GM13977 (cell line): Measurements from ENCODE around the gene TENM3.
"Not testable (repeated sequence)": the region's sequence is repeated elsewhere in the genome, so short reads cannot be mapped to it uniquely, and the experiment has no call there.

Experiments used
- DNase-seq: peaks from one replicate; pipeline ENCODE4 v3.0.0; 2012; ENCODE audit warnings: low spot score
- CTCF ChIP-seq: IDR thresholded peaks from 2 replicates; pipeline ENCODE4 v1.5.1; 2012; ENCODE audit warnings: mild to moderate bottlenecking, control low read depth; ENCODE audit not compliant: insufficient read depth; ENCODE audit errors: extremely low read depth, missing control alignments
- in situ Hi-C: fragments of 300-500 bp; cut with MboI; formaldehyde crosslinking; loops from one replicate; pipeline ENCODE4 v1.12.0; 2022; ENCODE audit warnings: low sequenced_read_pairs, low pct_unique_long_range_greater_than_20kb, mixed read lengths, inconsistent platforms; ENCODE audit not compliant: unreplicated experiment

Gene TENM3

GRCh38 chr4:182243204-182243603, at the start of gene TENM3:
Gene TENM3 (plus strand): TSS chr4:182243402. CDS start chr4:182324021, 80,619 bp downstream.
- in situ Hi-C loops = not testable (repeated sequence)

GRCh38 chr4:182194091-182194824, 48.9 kb upstream of the TENM3 start:
- DNase-seq = no peak
- in situ Hi-C loops = no loop called here
- no peak for TF ChIP-seq CTCF

More at GRCh38 chr4:182243204-182243603, at the start of gene TENM3:
- not testable (repeated sequence) for DNase-seq

- in situ Hi-C loops = no loop called here
- DNase-seq = no peak
- TF ChIP-seq CTCF = no peak
Observed at GRCh38 chr4:182197611-182198010, 45.6 kb upstream of the TENM3 start.

GRCh38 chr4:182201871-182202270, 41.3 kb upstream of the TENM3 start:
- TF ChIP-seq CTCF = no peak
- no peak for DNase-seq
- in situ Hi-C loops = no loop called here

GRCh38 chr4:182202650-182203049, 40.6 kb upstream of the TENM3 start:
- no peak for DNase-seq
- in situ Hi-C loops = no loop called here
- no peak for TF ChIP-seq CTCF

GRCh38 chr4:182203872-182204411, 39.3 kb upstream of the TENM3 start:
- no peak for DNase-seq
- TF ChIP-seq CTCF = no peak
- in situ Hi-C loops = no loop called here

- no peak for TF ChIP-seq CTCF
- in situ Hi-C loops = no loop called here
- no peak for DNase-seq
Observed at GRCh38 chr4:182205306-182205705, 37.9 kb upstream of the TENM3 start.
